ENCODE data around the gene VWC2.

- TF ChIP-seq CTCF (IDR thresholded peaks at IDR 0.05) (no peak), POLR2A (IDR thresholded peaks at IDR 0.05) (no peak)
Observed at GRCh38 chr7:49928787-49929186, 155.3 kb downstream of the VWC2 start.
